H1 (cell line): ENCODE results near the gene ZFP90. TPM values are rescaled to one million over a fixed set of nuclear protein-coding genes. Genes with fewer than 3 reads are reported as not detected.

Experiments used
- CEBPB ChIP-seq: IDR thresholded peaks from 2 replicates; pipeline ENCODE4 v1.6.1; 2012; ENCODE audit warnings: low read depth, low read length
- polyA plus RNA-seq, 7 experiments: library from polyadenylated mRNA; depleted of rRNA in 3 of 7; stranded (reverse) in 5 of 7; unstranded in 2 of 7; fragments of >200 nt in 5 of 7; fragments of 200-250 nt in 2 of 7; gene quantifications; 1 replicate in 5 of 7; 2 replicates in 1 of 7; 4 replicates in 1 of 7; pipeline versions ENCODE4 v1.2.1 to v1.2.3, GENCODE V29; 2011 to 2013; ENCODE audit warnings: missing spikeins in 2 of 7, mixed read lengths in 2 of 7
- total RNA-seq: library from RNA; stranded (reverse); fragmentation: NEBNext Ultra II Directional; extraction: Animal tissue kit (Norgen Biotek cat#: 25700); gene quantifications from 2 replicates; pipeline ENCODE4 v1.2.1, GENCODE V29; 2021
- TF ChIP-seq, protein P1 (sequence below): fragments of 300-600 bp; sonication (generic); IDR thresholded peaks from 2 replicates; pipeline ENCODE4 v1.7.1; 2012; ENCODE audit warnings: low read length, moderate library complexity, mild to moderate bottlenecking, inconsistent platforms; ENCODE audit not compliant: insufficient replicate concordance

ZFP90 gene
- total and polyA plus RNA-seq, 2 of the 8 experiments (the other 6 are each of a cell fraction or from before 2014, with no cell fraction given), result 10.3 to 19.1 TPM

DNA sequence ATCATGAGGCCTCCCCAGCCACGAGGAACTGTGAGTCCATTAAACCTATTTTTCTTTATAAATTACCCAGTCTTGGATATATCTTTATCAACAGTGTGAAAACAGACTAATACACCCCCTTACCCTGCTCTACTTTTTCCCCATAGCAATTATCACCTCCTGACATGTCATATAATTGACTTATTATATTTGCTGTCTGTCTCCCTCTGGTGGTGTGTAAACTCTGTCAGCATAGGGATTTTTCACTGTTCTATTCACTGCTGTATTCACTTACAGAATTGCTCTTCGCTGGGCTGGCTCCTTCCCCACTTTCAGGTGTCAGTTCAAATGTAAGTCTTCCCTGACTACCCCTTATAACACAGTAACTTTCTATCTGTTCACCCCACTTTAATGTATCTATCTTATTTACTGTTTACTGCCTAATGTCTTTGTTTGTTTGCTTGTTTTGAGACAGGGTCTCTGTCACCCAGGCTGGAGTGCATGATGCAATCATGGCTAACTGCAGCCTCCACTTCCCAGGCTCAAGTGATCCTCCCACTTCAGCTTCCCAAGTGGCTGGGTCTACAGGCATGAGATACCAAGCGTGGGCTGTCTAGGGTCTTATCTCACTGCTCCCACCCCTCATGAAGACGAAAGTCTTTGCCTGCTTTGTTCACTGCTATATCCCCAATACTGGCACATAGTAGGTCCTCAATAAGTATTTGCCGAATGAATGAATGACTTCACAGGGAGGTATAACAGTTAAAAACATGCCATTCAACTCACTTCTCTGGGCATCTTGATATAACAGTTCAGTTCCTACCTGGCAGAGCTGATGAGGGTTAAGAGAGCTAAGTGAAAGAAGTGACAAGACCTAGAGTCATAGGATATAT, 53.6 kb downstream of the ZFP90 start (continued):
- TF ChIP-seq, protein P1, sequence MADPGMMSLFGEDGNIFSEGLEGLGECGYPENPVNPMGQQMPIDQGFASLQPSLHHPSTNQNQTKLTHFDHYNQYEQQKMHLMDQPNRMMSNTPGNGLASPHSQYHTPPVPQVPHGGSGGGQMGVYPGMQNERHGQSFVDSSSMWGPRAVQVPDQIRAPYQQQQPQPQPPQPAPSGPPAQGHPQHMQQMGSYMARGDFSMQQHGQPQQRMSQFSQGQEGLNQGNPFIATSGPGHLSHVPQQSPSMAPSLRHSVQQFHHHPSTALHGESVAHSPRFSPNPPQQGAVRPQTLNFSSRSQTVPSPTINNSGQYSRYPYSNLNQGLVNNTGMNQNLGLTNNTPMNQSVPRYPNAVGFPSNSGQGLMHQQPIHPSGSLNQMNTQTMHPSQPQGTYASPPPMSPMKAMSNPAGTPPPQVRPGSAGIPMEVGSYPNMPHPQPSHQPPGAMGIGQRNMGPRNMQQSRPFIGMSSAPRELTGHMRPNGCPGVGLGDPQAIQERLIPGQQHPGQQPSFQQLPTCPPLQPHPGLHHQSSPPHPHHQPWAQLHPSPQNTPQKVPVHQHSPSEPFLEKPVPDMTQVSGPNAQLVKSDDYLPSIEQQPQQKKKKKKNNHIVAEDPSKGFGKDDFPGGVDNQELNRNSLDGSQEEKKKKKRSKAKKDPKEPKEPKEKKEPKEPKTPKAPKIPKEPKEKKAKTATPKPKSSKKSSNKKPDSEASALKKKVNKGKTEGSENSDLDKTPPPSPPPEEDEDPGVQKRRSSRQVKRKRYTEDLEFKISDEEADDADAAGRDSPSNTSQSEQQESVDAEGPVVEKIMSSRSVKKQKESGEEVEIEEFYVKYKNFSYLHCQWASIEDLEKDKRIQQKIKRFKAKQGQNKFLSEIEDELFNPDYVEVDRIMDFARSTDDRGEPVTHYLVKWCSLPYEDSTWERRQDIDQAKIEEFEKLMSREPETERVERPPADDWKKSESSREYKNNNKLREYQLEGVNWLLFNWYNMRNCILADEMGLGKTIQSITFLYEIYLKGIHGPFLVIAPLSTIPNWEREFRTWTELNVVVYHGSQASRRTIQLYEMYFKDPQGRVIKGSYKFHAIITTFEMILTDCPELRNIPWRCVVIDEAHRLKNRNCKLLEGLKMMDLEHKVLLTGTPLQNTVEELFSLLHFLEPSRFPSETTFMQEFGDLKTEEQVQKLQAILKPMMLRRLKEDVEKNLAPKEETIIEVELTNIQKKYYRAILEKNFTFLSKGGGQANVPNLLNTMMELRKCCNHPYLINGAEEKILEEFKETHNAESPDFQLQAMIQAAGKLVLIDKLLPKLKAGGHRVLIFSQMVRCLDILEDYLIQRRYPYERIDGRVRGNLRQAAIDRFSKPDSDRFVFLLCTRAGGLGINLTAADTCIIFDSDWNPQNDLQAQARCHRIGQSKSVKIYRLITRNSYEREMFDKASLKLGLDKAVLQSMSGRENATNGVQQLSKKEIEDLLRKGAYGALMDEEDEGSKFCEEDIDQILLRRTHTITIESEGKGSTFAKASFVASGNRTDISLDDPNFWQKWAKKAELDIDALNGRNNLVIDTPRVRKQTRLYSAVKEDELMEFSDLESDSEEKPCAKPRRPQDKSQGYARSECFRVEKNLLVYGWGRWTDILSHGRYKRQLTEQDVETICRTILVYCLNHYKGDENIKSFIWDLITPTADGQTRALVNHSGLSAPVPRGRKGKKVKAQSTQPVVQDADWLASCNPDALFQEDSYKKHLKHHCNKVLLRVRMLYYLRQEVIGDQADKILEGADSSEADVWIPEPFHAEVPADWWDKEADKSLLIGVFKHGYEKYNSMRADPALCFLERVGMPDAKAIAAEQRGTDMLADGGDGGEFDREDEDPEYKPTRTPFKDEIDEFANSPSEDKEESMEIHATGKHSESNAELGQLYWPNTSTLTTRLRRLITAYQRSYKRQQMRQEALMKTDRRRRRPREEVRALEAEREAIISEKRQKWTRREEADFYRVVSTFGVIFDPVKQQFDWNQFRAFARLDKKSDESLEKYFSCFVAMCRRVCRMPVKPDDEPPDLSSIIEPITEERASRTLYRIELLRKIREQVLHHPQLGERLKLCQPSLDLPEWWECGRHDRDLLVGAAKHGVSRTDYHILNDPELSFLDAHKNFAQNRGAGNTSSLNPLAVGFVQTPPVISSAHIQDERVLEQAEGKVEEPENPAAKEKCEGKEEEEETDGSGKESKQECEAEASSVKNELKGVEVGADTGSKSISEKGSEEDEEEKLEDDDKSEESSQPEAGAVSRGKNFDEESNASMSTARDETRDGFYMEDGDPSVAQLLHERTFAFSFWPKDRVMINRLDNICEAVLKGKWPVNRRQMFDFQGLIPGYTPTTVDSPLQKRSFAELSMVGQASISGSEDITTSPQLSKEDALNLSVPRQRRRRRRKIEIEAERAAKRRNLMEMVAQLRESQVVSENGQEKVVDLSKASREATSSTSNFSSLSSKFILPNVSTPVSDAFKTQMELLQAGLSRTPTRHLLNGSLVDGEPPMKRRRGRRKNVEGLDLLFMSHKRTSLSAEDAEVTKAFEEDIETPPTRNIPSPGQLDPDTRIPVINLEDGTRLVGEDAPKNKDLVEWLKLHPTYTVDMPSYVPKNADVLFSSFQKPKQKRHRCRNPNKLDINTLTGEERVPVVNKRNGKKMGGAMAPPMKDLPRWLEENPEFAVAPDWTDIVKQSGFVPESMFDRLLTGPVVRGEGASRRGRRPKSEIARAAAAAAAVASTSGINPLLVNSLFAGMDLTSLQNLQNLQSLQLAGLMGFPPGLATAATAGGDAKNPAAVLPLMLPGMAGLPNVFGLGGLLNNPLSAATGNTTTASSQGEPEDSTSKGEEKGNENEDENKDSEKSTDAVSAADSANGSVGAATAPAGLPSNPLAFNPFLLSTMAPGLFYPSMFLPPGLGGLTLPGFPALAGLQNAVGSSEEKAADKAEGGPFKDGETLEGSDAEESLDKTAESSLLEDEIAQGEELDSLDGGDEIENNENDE, result no peak
- peak; percentile 37; the same call in 1 of the 2 replicates for TF ChIP-seq CEBPB
